Posterior cingulate gyrus (tissue), 11 donors: ENCODE measurements around the gene GRID2IP.

Experiments used
- DNase-seq, 10 donors: peaks; one replicate each; pipeline versions ENCODE4 v3.0.0 to v3.0.0-alpha.2; 2020 to 2021; ENCODE audit warnings: mixed read lengths in 3 of 10
- intact Hi-C: fragments of 100-400 bp; cut with DNase I; formaldehyde crosslinking; loops from one replicate; pipeline ENCODE4 v1.15.1; 2023

The GRID2IP gene

DNA sequence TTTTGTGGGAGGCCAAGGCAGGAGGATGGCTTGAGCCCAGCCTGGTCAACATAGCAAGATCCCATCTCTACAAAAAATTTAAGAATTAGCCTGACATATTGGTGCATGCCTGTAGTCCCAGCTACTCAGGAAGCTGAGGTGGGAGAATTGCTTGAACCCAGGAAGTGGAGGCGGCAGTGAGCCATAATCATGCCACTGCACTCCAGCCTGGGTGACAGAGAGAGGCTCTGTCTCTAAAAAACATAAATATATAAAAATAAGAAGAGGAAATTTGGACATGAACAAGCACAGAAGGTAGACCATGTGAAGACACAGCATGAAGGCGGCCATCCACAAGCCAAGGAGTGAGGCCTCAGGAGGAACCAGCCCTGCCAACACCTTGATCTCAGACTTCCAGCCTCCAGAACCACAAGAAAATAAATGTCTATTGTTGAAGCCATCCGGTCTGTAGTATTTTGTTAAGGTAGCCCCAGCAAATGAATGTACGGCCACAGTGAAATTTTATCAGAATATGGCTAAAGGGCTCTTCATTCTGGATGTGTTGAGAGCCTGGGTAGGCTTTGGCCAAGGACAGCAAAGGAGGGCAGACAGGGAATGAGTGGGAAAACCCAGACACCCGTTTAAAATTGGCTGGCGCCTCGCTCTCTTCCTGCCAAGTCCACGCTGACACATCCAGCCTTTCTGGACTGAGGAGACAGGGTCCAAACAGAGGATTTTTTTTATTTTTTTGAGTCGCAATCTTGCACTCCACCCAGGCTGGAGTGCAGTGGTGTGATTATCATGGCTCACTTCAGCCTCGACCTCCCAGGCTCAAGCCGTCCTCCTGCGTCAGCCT, 12.9 kb upstream of the GRID2IP start:
- DNase-seq, result peak in 4 of 10 donors; percentile 17 to 86 (median 53)
- intact Hi-C loops, result no loop called here

- intact Hi-C loops, result no loop called here
- DNase-seq, result no peak
These were observed 10.8 kb upstream of the GRID2IP start for GRCh38 chr7:6562106-6562505.

DNA sequence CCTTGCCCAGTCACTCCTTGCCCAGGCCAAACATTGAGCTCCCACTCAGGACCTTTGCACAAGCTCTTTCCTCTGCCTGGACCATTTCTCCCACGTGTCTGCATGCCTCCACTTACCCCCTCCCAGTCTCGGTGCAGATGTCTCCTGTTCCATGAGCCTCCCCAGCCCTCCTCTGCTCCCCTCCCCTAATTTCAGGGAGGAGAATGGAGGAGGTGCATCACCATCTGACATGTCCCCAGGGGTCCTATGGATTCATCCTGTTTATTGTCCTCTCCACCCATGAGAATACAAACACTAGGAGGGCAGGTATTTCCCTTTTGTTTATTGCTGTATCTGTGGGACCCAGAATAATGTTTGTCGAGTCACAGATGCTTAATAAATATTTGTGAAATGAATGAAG, 8.6 kb upstream of the GRID2IP start:
- intact Hi-C loops, result no loop called here
- DNase-seq, result peak in 1 of 10 donors; percentile 6

GRCh38 chr7:6558837-6559236, 7.6 kb upstream of the GRID2IP start:
- intact Hi-C loops, result no loop called here
- peak in 1 of 10 donors; percentile 24 for DNase-seq

GRCh38 chr7:6556196-6556595, 4.9 kb upstream of the GRID2IP start:
- no peak for DNase-seq
- intact Hi-C loops, result no loop called here

- intact Hi-C loops, result no loop called here
- no peak for DNase-seq
These were observed 3.6 kb upstream of the GRID2IP start for GRCh38 chr7:6554848-6555247.

GRCh38 chr7:6553448-6554044, 2.3 kb upstream of the GRID2IP start:
- DNase-seq, result no peak
- intact Hi-C loops, result no loop called here

DNA sequence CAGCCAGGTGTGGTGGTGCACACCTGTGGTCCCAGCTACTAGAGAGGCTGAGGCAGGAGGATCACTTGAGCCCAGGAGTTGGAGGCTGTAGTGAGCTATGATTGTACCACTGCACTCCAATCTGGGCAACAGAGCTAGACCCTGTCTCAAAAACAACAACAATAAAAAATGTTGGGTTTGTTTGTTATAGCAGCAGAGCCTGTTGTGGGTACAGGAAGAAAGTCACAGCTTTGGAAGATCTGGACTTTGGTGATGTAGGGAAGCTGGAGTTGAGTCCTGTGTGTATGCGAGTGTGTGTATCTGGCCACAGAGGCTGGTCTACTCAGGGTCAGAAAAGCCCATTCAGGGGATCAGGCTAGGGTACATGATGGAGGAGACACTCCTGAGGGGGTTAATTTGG, 3.9 kb downstream of the GRID2IP start:
- intact Hi-C loops, result no loop called here

DNA sequence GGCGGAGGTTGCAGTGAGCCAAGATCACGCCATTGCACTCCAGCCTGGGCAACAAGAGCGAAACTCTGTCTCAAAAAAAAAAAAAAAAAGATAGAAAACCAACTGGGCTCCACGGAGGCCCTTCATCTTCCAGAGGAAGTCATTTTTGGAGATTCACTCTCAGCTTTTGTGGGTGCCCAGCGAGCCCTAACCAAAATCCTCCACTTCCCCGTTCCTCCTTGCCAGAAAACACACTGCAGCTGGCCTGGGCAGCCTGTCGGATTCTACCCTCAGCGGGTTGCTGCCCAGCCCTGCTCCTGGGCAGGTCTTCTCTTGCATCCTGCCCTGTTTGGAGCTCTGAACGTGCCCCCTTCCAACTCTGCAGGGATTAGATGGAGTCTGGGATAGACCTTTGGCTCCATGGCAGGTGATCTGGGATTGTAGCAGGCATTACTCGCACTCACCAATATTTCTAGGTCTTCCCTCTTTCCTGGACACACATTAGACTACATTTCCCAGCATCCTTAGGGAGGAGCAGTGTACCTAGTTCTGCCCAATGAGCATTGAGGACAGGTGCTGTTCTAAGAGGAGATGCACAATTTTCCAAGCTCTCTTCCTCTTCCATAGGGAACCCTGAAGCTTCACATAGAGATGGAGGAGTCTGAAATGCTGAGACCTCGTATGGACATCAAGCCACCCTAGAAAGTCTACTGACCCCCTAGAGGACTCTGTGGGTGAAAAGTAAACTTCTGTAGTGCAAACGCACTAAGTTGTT, 4.6 kb downstream of the GRID2IP start:
- intact Hi-C loops, result no loop called here
- no peak for DNase-seq

More for the DNA sequence above, 3.9 kb downstream of the GRID2IP start:
- no peak for DNase-seq

DNA sequence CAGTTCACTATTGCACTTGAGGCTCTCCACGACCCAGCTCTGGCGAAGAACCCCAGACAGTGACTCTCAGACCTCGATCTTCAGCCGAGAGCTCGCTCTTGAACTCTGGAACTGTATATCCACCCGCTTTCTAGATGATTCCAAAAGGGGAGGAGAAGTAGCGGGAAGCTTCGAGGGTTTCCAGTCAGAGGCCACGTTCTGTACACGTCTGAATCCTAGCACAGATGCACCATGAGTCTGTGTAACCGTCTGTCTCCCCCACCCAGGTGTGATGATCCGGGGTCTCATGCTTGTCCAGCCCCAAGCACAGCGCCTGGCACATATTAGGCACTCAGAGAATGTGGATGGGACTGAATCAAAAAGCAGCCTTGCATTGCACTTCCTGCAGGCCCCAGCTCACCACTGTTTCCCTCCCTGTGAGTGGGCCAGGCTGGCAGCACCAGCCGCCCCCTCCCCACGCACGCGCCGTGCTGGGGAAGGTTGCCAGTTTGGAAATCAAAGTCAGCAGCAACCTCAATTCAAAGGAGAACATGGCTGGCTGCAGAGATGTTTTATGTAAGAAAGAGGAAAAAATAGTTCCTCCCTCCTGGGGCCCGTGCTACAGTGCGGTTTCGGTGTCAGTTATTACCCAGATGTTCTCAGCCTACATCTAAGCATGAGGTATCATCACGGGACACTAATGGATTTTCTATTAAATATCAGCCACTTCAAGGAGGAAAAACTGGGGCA, 5.7 kb downstream of the GRID2IP start:
- DNase-seq, result peak in 3 of 10 donors; percentile 19 to 49 (median 33)
- intact Hi-C loops, result no loop called here

- intact Hi-C loops, result no loop called here
- no peak for DNase-seq
These were observed 8.9 kb downstream of the GRID2IP start for GRCh38 chr7:6542368-6542767.

DNA sequence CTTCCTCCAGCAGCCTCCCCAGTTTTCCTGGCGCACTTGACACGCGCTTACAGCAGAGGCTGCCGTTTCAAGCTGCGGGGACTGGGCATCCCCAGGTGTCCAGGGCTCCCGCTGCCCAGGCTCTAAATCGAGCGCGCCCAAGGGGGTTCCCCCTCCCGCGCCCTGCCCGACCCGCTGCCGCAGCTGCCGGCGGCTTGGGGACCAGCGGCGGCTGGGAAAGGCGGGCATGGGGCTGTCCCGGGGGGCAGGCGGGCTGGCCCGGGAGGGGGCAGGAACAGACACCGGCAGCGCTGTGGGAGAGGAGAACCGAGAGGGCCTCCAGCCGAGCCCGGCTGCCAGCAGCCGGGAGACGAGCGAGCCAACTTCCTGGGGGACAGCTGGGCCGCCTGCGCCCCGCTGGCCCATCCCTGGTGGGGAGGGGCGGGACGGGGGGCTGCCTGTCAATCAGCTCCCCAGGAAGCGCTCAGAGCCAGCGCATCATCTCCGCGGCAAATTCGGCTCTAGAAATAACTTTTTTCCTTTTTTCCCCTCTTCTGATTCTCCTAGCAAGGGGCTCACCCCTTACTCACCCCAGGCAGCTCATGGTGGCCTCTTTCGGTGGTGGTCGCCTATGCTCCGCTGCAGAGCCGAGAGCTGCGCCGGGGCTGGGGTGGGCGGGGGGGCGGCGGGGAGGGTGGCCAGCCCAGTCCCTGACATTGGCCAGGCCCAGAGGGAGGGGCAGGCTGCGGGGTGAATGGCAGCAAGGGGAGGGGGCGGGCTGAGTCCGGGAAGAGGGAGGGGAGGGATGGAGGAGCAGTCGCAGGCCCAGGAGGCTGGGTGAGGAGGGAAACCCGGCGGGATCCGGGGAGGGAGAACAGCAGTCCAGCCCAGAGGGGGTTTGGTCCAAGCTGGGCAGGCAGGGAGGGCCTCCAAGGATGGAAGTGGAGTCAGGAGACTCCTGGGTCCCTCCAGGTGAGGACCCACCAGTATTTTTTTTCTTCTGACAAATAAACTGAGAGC, 14.7 kb downstream of the GRID2IP start:
- intact Hi-C loops, result no loop called here
- peak in 2 of 10 donors; percentile 34 to 39 for DNase-seq

DNA sequence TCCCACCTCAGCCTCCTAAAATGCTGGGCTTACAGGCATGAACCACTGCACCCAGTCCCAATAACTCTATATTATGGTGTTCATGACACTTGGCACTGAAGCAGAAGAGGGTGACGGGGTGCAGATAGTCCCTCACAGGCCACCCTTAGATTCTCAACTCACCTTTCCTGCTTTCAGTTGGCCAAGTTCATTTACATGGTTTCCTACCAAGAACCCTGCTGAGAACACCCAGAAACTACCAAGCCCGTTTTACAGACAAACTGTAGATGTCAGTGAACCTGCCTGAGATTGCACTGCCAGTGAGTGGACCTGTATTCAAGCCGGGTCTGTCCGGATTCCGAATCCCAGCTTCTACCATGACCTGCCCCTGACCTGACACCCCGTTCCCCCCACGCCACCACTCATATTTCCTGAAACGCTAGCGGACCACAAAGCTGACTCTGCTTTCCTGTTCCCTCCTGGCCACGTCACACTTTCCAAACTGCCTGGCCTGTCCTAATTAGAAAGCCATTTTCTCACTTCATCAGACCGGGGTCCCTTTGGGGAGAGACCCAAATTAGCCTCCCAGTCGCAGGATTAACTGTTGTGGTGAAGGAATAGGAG, 17.3 kb downstream of the GRID2IP start:
- no peak for DNase-seq
- intact Hi-C loops, result no loop called here

DNA sequence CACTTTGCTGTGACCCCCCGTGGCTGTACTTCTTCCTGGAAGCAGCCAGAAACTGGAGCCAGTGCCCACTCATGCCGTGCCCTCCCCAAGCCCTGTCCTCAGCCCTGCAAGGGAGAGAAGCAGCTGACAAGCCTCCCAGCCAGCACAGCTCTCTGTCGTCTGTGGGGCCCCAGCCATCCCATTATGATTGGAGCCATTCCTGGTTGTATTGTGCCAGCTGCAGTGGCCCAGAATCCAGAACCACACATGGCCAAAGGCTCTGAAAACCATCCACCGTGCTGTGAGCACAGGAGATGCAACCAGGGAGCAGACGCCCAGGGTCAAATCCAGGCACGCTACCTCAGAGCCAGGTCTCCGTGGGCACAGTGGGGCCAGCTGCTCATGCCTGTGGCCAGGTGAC, 18.7 kb downstream of the GRID2IP start:
- DNase-seq, result peak in 1 of 10 donors; percentile 20
- intact Hi-C loops, result no loop called here

GRCh38 chr7:6531492-6532279, 19.6 kb downstream of the GRID2IP start:
- no peak for DNase-seq
- intact Hi-C loops, result no loop called here

DNA sequence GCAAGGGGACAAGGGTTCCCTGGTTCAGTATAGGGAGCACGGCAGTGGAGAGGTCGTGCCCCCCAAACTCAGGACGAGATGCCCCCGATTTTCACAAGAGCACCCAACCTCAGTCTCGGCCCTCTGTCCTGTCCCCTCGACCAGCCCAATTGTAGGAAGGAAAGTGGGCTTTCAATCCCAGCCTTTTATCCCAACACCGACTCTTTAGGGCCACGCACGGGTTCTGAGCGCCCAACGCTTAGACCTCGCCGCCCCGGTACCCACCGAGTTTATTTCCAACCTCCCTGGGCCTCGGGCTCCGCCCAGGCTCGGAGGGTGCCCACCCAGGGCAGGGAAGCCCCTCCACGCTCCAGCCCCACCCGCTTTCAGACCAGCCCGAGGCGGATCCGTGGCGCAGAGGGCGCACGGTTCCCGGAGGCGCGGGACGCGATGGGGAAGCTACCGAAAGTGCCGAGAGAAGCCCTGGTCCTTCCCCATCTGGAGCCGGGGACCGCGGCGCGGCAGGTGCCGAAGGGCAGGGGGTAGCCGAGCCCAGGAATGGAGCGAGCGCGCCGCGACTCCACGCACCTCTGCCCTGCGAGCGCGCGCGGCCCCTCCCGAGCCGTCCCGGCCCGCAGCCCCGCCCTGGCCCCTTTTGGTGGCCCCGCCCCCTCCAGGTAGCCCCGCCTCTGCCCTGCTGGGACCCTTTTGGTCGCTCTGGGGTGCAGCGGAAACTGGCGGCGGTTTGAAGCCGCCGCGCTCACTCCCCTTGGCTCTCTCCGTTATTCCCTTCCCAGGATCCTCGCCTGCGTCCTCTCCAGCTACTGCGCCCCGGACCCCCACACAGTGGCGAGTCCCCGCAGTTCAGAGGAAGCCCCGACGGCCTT, 20.4 kb downstream of the GRID2IP start:
- DNase-seq, result peak in 1 of 10 donors; percentile 31
- intact Hi-C loops, result no loop called here

GRCh38 chr7:6529643-6530042, 21.6 kb downstream of the GRID2IP start:
- DNase-seq, result no peak
- intact Hi-C loops, result no loop called here
